Mucosa of descending colon (tissue), 3 donors: ENCODE measurements around the gene RFX4. TPM values are rescaled to one million over a fixed set of nuclear protein-coding genes. Genes with fewer than 3 reads are reported as not detected.
"Not testable (repeated sequence)": the region's sequence is repeated elsewhere in the genome, so short reads cannot be mapped to it uniquely, and the experiment has no call there.

ENCODE experiments used
- ATAC-seq: fragments of 200-7000 bp; cut with Tn5 transposase; one replicate; pipeline ENCODE4 v1.9.1; 2020; ENCODE audit warnings: mild to moderate bottlenecking, moderate library complexity
- DNase-seq, 3 donors: peaks; one replicate each; pipeline ENCODE4 v3.0.0-alpha.2; 2020
- H3K36me3 ChIP-seq: fragments of 200-600 bp; one replicate; pipeline ENCODE4 v1.8.0; 2021; ENCODE audit warnings: low read depth, mild to moderate bottlenecking
- H3K4me1 ChIP-seq: fragments of 200-600 bp; one replicate; pipeline ENCODE4 v1.8.0; 2021; ENCODE audit warnings: low read depth, mild to moderate bottlenecking
- H3K4me3 ChIP-seq: fragments of 200-600 bp; one replicate; pipeline ENCODE4 v1.8.0; 2021; ENCODE audit warnings: mild to moderate bottlenecking
- H3K9me3 ChIP-seq: fragments of 200-600 bp; one replicate; pipeline ENCODE4 v1.8.0; 2021; ENCODE audit warnings: mild to moderate bottlenecking
- intact Hi-C, 2 donors: fragments of 100-400 bp; cut with DNase I in 1 of 2; cut with micrococcal nuclease in 1 of 2; formaldehyde crosslinking; loops; one replicate each; pipeline versions ENCODE4 v1.11.0 to v1.11.1; 2022; cut with DNase I, micrococcal nuclease
- total RNA-seq, 3 donors: library from RNA; stranded (reverse); fragmentation: NEBNext Ultra II Directional in 2 of 3; extraction: Animal tissue kit (Norgen Biotek cat#: 25700) in 2 of 3; gene quantifications; one replicate each; pipeline versions ENCODE4 v1.2.1 to v1.2.4, GENCODE V29; 2021 to 2023
- TF ChIP-seq, protein P1 (sequence below): fragments of 200-600 bp; IDR thresholded peaks from one replicate; pipeline ENCODE4 v1.8.0; 2022; ENCODE audit warnings: antibody characterized with exemption, mild to moderate bottlenecking
- donor health status: DM: no; HTN: no; CAD: no; lungs with moderate emphysema.
- donor health status: DM: no; HTN: no; CAD: no.
- donor health status: DM: no; HTN: yes; CAD: no.

The RFX4 gene
- total RNA-seq, 3 donors from 2014 or later: not detected

DNA sequence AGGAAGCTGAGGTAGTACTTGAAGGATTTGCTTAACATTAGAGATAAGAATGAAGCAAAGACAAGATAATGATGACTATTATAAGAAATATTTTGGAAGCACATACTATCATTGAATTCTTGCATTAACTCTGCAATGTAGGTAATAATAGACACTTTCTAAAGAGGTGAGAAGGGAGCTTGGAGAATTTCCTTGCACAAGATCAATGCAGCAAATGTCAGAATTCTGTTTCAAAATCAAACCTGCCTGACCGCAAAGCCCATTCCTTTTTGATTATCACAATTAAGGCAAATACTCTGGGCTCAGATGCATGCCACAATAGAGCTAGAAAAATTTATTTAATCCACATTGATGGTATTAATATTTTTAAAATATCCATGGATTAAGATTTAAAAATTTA is 141.3 kb downstream of the RFX4 start:
- Histone ChIP-seq H3K36me3 (no peaks in the 10 kb centered on the region), H3K4me3 (no peak overlapping the region), H3K4me1 (no peaks in the 10 kb centered on the region), H3K9me3 (no peaks in the 10 kb centered on the region)
- DNase-seq (no peak), ATAC-seq (no peak)
- intact Hi-C loops: no loop called here
- TF ChIP-seq, protein P1, sequence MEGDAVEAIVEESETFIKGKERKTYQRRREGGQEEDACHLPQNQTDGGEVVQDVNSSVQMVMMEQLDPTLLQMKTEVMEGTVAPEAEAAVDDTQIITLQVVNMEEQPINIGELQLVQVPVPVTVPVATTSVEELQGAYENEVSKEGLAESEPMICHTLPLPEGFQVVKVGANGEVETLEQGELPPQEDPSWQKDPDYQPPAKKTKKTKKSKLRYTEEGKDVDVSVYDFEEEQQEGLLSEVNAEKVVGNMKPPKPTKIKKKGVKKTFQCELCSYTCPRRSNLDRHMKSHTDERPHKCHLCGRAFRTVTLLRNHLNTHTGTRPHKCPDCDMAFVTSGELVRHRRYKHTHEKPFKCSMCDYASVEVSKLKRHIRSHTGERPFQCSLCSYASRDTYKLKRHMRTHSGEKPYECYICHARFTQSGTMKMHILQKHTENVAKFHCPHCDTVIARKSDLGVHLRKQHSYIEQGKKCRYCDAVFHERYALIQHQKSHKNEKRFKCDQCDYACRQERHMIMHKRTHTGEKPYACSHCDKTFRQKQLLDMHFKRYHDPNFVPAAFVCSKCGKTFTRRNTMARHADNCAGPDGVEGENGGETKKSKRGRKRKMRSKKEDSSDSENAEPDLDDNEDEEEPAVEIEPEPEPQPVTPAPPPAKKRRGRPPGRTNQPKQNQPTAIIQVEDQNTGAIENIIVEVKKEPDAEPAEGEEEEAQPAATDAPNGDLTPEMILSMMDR: no peak

DNA sequence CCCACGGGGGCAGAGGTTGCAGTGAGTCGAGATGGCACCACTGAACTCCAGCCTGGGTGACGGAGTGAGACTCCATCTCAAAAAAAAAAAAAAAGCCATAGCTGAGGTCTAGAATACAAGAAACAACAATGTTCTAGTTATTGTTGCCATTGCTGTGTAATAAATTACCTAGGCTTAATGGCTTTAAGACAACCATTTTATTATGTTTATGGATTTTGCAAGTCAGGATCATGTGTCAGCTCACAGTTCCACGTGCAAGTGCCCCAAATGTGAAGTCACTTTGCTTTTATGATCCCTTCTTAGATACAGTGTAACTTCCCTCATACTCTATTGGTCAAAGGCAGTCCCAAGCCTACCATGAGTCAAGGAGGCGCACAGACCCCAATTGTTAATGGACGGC is 142.1 kb downstream of the RFX4 start:
- TF ChIP-seq, protein P1: no peak
- DNase-seq: no peak
- intact Hi-C loops: no loop called here
- no peak for ATAC-seq
- Histone ChIP-seq H3K9me3 (no peaks in the 10 kb centered on the region), H3K4me3 (no peak overlapping the region), H3K36me3 (no peaks in the 10 kb centered on the region), H3K4me1 (no peaks in the 10 kb centered on the region)

DNA sequence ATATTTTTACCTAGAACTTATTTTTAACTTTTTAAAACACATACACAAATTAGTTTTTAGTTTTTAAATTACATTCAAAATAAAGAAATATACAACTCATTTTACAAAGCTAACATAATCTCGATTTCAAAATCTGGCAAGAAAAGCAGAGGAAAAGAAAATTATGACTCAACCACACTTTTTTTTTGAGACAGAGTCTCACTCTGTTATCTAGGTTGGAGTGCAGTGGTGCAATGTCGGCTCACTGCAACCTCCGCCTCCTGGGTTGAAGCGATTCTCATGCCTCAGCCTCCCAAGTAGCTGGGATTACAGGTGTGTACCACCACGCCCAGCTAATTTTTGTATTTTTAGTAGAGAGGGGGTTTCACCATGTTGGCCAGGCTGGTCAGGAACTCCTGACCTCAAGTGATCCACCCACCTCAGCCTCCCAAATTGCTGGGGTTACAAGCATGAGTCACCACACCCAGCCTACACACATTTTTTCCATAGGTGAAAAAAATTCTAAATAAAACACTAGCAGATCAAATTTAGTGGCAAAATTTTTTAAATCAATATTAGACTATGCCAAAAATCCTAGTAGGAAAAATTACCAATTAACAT is 143.9 kb downstream of the RFX4 start:
- H3K4me1 ChIP-seq, intact Hi-C loops, DNase-seq: not testable (repeated sequence)

DNA sequence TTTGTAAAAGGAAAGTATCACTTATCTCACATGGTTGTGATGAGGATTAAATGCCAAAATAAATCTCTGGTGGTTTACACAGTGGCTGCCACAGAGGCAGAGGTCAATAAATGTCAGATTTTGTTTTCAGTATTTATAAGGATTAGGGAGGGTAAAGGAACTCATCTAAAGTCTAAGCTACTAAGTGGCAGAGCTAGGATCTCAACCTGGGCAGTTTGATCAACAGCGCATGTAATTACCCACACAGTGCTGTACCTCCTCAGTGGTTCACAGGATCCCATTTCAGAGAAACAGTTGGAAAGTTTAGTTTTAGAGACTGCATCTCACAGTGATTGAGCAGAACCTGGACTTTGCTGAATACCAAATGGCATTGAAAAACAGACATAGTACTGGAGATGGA is 146.8 kb downstream of the RFX4 start:
- no peak overlapping the region for H3K4me3 ChIP-seq
- no peaks in the 10 kb centered on the region for H3K4me1 ChIP-seq
- H3K36me3 ChIP-seq: no peaks in the 10 kb centered on the region
- no peak for DNase-seq
- no peak for ATAC-seq
- TF ChIP-seq, protein P1: no peak
- intact Hi-C loops: no loop called here
- H3K9me3 ChIP-seq: no peaks in the 10 kb centered on the region

More for the DNA sequence above, 143.9 kb downstream of the RFX4 start:
- not testable (repeated sequence) for H3K36me3 ChIP-seq, H3K9me3 ChIP-seq, ATAC-seq, H3K4me3 ChIP-seq

DNA sequence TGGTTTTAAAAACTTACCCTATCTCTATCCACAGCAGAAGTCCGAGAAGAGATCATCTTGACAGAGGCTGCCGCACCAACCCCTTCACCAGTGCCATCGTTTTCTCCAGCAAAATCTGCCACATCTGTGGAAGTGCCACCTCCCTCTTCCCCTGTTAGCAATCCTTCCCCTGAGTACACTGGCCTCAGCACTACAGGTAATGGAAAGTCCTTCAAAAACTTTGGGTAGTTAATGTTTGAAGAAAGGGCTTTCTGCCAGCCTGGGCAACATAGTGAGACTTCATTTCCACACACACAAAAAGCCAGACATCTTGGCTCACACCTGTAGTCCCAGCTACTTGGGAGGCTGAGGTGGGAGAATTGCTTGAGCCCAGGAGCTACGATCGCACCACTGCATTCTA is 150.1 kb downstream of the RFX4 start:
- H3K9me3 ChIP-seq: no peaks in the 10 kb centered on the region
- intact Hi-C loops: no loop called here
- no peaks in the 10 kb centered on the region for H3K4me1 ChIP-seq
- ATAC-seq (no peak), DNase-seq (no peak)
- H3K36me3 ChIP-seq: no peaks in the 10 kb centered on the region
- H3K4me3 ChIP-seq: no peak overlapping the region
- TF ChIP-seq, protein P1: no peak

DNA sequence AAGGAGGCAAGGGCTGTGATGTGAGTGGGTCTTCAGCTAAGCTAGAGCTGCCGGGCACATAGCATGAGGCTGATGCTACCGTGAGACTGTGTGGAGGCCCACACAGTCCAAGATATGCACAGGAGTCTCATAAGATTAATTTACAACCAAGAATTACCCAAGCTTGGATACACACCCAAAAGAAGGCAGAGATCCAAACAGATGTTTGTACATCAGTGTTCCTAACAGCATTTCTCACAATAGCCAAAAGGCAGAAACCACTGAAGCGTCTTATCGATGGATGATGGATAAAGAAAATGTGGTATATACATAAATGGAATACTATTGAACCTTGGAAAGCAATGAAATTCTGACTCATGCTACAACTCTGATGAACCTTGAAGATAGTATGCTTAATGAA is 150.9 kb downstream of the RFX4 start:
- ATAC-seq (peak; percentile 54), DNase-seq (no peak)
- intact Hi-C loops: no loop called here

More for the DNA sequence above, 150.9 kb downstream of the RFX4 start:
- Histone ChIP-seq H3K4me3 (no peak overlapping the region), H3K4me1 (no peaks in the 10 kb centered on the region), H3K36me3 (no peaks in the 10 kb centered on the region), H3K9me3 (no peaks in the 10 kb centered on the region)
- TF ChIP-seq, protein P1: no peak
